Lung (tissue), 12 donors: Measurements from ENCODE around the gene CFAP61. TPM values are rescaled to one million over a fixed set of nuclear protein-coding genes. Genes with fewer than 3 reads are reported as not detected.

Experiments used
- ATAC-seq: fragments of 200-7000 bp; cut with Tn5 transposase; one replicate; pipeline ENCODE4 v1.9.1; 2020; ENCODE audit warnings: moderate number of reproducible peaks; ENCODE audit not compliant: insufficient read depth, low FRiP score
- DNase-seq, 3 donors: peaks; one replicate each; pipeline ENCODE4 v3.0.0-alpha.2; 2013 to 2017
- H3K27ac ChIP-seq, 2 donors: one replicate each; pipeline ENCODE4 v1.5.1; 2013; ENCODE audit warnings: mild to moderate bottlenecking in 2 of 2, moderate library complexity in 2 of 2, control low read depth in 1 of 2, inconsistent platforms in 1 of 2, low read depth in 1 of 2, low read length in 1 of 2
- H3K27me3 ChIP-seq, 3 donors: one replicate each; pipeline ENCODE4 v1.5.1; 2013; ENCODE audit warnings: low read length in 2 of 3; ENCODE audit not compliant: control insufficient read depth in 3 of 3, insufficient read depth in 3 of 3
- H3K36me3 ChIP-seq, 4 donors: one replicate each; pipeline ENCODE4 v1.5.1; 2013; ENCODE audit warnings: low read length in 4 of 4, mild to moderate bottlenecking in 1 of 4, moderate library complexity in 1 of 4; ENCODE audit not compliant: control insufficient read depth in 4 of 4, insufficient read depth in 4 of 4
- H3K4me1 ChIP-seq, 5 donors: one replicate each; pipeline ENCODE4 v1.5.1; 2013; ENCODE audit warnings: low read length in 5 of 5, mild to moderate bottlenecking in 2 of 5, moderate library complexity in 1 of 5; ENCODE audit not compliant: control insufficient read depth in 5 of 5, insufficient read depth in 5 of 5
- H3K4me3 ChIP-seq: one replicate; pipeline ENCODE4 v1.5.1; 2013; ENCODE audit warnings: mild to moderate bottlenecking, control low read depth, moderate library complexity
- H3K9ac ChIP-seq, 2 donors: one replicate each; pipeline ENCODE4 v1.5.1; 2013; ENCODE audit warnings: low read length in 2 of 2, control low read depth in 1 of 2; ENCODE audit not compliant: insufficient read depth in 1 of 2
- H3K9me3 ChIP-seq, 4 donors: one replicate each; pipeline ENCODE4 v1.5.1; 2013; ENCODE audit warnings: low read length in 3 of 4, mild to moderate bottlenecking in 1 of 4, moderate library complexity in 1 of 4; ENCODE audit not compliant: control insufficient read depth in 4 of 4, insufficient read depth in 3 of 4
- WGBS, 2 donors: extraction: QIAGEN DNeasy Blood & Tissue Kit; methylation state at CpG; one replicate each; pipeline ENCODE4 v1.1.7; 2013; 5-methylcytosine and 5-hydroxymethylcytosine counted together
- polyA plus RNA-seq, 2 donors: library from polyadenylated mRNA; stranded (reverse); fragments of 200-250 nt; gene quantifications; one replicate each; pipeline ENCODE4 v1.2.1, GENCODE V29; 2013
- total RNA-seq, 2 donors: library from RNA; depleted of rRNA in 1 of 2; stranded (reverse); fragments of >200 nt in 1 of 2; gene quantifications; one replicate each; pipeline ENCODE4 v1.2.1, GENCODE V29; 2014 to 2021
- TF ChIP-seq, protein P1 (sequence below): IDR thresholded peaks from 2 replicates; pipeline ENCODE4 v1.5.1; 2012; ENCODE audit warnings: mild to moderate bottlenecking; ENCODE audit errors: control extremely low read depth, extremely low read depth
- donor health status: control.
- donor health status: control.
- donor health status: Bipolar disorder and iron deficiency.
- donor health status: healthy.
- donor health status: DM: yes; HTN: yes; CAD: no.

The CFAP61 gene
- total and polyA plus RNA-seq, 4 donors, result 2.0 to 15.4 (median 6.5) TPM

DNA sequence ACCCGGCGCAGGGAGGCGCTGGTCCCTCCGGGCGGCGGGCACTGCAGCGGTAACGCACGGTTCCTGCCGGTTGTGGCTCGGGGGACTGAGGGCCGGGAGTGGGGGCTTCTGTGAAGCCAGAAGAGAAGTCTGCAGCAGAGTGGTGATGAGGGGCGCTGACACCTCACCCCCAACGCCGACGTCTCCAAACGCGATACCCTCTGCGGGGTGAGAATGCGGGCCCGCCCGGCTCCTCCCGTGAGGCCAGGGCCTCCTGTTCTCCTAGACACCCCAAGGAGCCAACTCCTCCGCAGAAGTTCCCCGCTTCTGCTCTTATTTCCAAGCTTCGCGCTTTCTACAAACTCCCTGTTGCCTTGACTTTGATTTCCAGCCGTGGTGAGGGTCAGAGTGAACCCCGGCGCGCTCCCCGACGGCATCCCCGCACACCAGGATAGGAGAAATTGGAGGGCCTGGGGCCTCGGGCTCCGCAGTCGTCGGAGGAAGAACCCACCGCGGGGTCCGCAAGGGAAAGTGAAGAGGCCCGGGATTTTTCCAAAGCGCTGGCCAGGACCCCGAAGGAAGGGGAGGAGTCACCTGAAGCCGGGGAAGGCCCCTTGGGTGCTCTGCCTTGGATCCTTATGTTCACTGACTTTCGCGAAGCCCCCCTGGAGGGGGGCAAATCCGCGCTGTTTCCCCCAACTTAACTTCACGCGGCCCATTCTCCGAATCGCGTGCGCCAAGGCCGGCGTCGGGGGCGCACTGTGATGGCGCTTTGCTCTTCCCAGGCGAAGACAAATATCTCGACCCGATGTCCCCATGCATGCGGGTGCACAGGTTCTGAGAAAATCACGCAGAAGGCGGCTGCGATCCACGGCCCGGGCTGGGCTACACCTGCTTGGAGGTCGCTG, 312.5 kb downstream of the CFAP61 start:
- no peak overlapping the region for H3K27ac ChIP-seq
- H3K27me3 ChIP-seq, result peaks cover 49 to 75% (median 59%) of the 10 kb centered on the region in 3 donors
- peaks cover 0 to 28% (median 3%) of the 10 kb centered on the region in 5 donors for H3K4me1 ChIP-seq
- H3K36me3 ChIP-seq, result no peaks in the 10 kb centered on the region
- peaks cover 0 to 6% (median 0%) of the 10 kb centered on the region in 4 donors for H3K9me3 ChIP-seq
- H3K9ac ChIP-seq, result no peak overlapping the region
- ATAC-seq (no peak), DNase-seq (no peak)
- no peak overlapping the region for H3K4me3 ChIP-seq
- TF ChIP-seq, protein P1, sequence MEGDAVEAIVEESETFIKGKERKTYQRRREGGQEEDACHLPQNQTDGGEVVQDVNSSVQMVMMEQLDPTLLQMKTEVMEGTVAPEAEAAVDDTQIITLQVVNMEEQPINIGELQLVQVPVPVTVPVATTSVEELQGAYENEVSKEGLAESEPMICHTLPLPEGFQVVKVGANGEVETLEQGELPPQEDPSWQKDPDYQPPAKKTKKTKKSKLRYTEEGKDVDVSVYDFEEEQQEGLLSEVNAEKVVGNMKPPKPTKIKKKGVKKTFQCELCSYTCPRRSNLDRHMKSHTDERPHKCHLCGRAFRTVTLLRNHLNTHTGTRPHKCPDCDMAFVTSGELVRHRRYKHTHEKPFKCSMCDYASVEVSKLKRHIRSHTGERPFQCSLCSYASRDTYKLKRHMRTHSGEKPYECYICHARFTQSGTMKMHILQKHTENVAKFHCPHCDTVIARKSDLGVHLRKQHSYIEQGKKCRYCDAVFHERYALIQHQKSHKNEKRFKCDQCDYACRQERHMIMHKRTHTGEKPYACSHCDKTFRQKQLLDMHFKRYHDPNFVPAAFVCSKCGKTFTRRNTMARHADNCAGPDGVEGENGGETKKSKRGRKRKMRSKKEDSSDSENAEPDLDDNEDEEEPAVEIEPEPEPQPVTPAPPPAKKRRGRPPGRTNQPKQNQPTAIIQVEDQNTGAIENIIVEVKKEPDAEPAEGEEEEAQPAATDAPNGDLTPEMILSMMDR, result no peak
- WGBS, 2 donors, result 6 to 7% methylated on average over 70 of the region's 70 CpGs

GRCh38 chr20:20365480-20366161, 313.3 kb downstream of the CFAP61 start:
- ATAC-seq (no peak), DNase-seq (peak in 1 of 3 donors; percentile 13)
- Histone ChIP-seq H3K27ac (no peak overlapping the region), H3K9me3 (peaks cover 0 to 8% (median 0%) of the 10 kb centered on the region in 4 donors), H3K4me3 (no peak overlapping the region), H3K27me3 (peaks cover 53 to 80% (median 65%) of the 10 kb centered on the region in 3 donors), H3K4me1 (peaks cover 0 to 28% (median 3%) of the 10 kb centered on the region in 5 donors), H3K36me3 (no peaks in the 10 kb centered on the region), H3K9ac (no peak overlapping the region)
- WGBS, 2 donors, result 11% methylated on average over 18 of the region's 18 CpGs
- TF ChIP-seq, protein P1, result no peak

DNA sequence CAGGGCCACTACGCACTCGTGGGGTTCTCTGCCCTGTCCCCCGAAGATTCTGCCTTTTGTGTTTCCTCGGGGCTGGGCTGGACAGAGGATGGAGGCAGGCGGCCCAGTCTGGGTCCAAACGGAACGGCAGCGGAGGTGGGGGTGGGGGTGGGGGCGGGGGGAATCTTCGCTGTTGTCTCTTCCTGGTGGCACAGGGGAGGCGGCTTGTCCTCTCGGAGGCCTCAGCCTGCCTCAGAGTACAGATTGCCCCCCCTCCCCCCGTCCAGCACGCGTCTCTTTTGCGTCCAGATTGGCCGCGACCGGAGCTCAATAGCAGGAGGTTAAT, 314.2 kb downstream of the CFAP61 start:
- ATAC-seq (no peak), DNase-seq (no peak)
- 3 to 7% methylated on average over 18 to 19 of the region's 19 CpGs for WGBS, 2 donors
- Histone ChIP-seq H3K4me1 (peaks cover 0 to 28% (median 3%) of the 10 kb centered on the region in 5 donors), H3K9me3 (peaks cover 0 to 8% (median 0%) of the 10 kb centered on the region in 4 donors), H3K9ac (no peak overlapping the region), H3K36me3 (no peaks in the 10 kb centered on the region), H3K27me3 (peaks cover 53 to 80% (median 65%) of the 10 kb centered on the region in 3 donors), H3K4me3 (no peak overlapping the region), H3K27ac (no peak overlapping the region)
- TF ChIP-seq, protein P1, result no peak
